ENCODE data around the gene IFNG-AS1.

GRCh38 chr12:67996347-67996746 lies 7.1 kb downstream of the IFNG-AS1 start:
- TF ChIP-seq CTCF (IDR thresholded peaks at IDR 0.05; ENCODE audit: low read length) (no peak), EZH2 (IDR thresholded peaks at IDR 0.05; ENCODE audit: borderline replicate concordance, low read length) (no peak)

Data from OCI-LY1 (cell line).